Measurements from ENCODE around the gene MTX2. TPM values are rescaled to one million over a fixed set of nuclear protein-coding genes. Genes with fewer than 3 reads are reported as not detected.

MTX2 gene
- total and polyA plus RNA-seq, 9 of the 15 experiments (the other 6 are each of a cell fraction or from before 2014, with no cell fraction given), result 38.1 to 170 (median 88.0) TPM

GRCh38 chr2:176283291-176284068 is 14.2 kb downstream of the MTX2 start:
- H3K4me3 ChIP-seq, result no peak overlapping the region
- no peaks in the 10 kb centered on the region for H3K27me3 ChIP-seq (ENCODE audit: control insufficient read depth in 2 of 2, insufficient read depth in 2 of 2, low read length in 2 of 2)
- CTCF ChIA-PET (ENCODE audit: low intra/inter-chr PET ratio), result no interaction called here
- H3K9me3 ChIP-seq (replicated peaks; ENCODE audit: control insufficient read depth, insufficient read depth, low read depth, low read length), result no peaks in the 10 kb centered on the region
- intact Hi-C loops (cut with micrococcal nuclease), result no loop called here
- FAIRE-seq, result no peak
- in situ Hi-C loops (cut with MboI), result no loop called here
- no peak overlapping the region for H3K27ac ChIP-seq (ENCODE audit: extremely low read depth, low read depth, low read length)
- ATAC-seq, result no peak
- no TSS peak for BruUV-seq (replicated peaks)
- no peaks in the 10 kb centered on the region for H3K9me1 ChIP-seq (ENCODE audit: control insufficient read depth, insufficient read depth, low read length)
- DNase-seq (ENCODE audit: extremely low read depth in 1 of 4, low spot score in 3 of 4), result no peak
- no peak overlapping the region for H2AFZ ChIP-seq (ENCODE audit: low read depth, low read length)
- H3K4me2 ChIP-seq (ENCODE audit: insufficient read depth, low read length), result no peak overlapping the region
- TF ChIP-seq TEAD1 (CRISPR knock-in tag; IDR thresholded peaks at IDR 0.05), result no peak
- TF ChIP-seq E2F3 (CRISPR knock-in tag; IDR thresholded peaks at IDR 0.05), result no peak
- no peak for TF ChIP-seq ZNF316 (IDR thresholded peaks at IDR 0.05)
- peaks cover 19% of the 10 kb centered on the region for H4K20me1 ChIP-seq (replicated peaks; ENCODE audit: control insufficient read depth, insufficient read depth, low read length)
- POLR2A ChIA-PET, result no interaction called here
- no peaks in the 10 kb centered on the region for H3K4me1 ChIP-seq (replicated peaks in 1 of 2; ENCODE audit: control insufficient read depth in 2 of 2, insufficient read depth in 2 of 2, low read length in 2 of 2)
- peaks cover 7% of the 10 kb centered on the region; the same call in 2 of the 3 replicates for H3K36me3 ChIP-seq (ENCODE audit: control insufficient read depth, insufficient read depth, low read length)
- H3K79me2 ChIP-seq (ENCODE audit: control insufficient read depth, insufficient read depth, low read length), result peaks cover 98% of the 10 kb centered on the region
- H3K9ac ChIP-seq (ENCODE audit: insufficient read depth in 1 of 2, low read depth in 2 of 2, low read length in 2 of 2), result no peak overlapping the region
- WGBS (ENCODE audit: insufficient coverage, low coverage, missing lambda C conversion rate), result 86% methylated on average over 1 of the region's 1 CpG

- Histone ChIP-seq H3K9ac (ENCODE audit: insufficient read depth in 1 of 2, low read depth in 2 of 2, low read length in 2 of 2) (no peak overlapping the region), H3K4me3 (no peak overlapping the region), H3K4me2 (ENCODE audit: insufficient read depth, low read length) (no peak overlapping the region), H2AFZ (ENCODE audit: low read depth, low read length) (no peak overlapping the region), H3K79me2 (ENCODE audit: control insufficient read depth, insufficient read depth, low read length) (peaks cover 98% of the 10 kb centered on the region), H3K27me3 (ENCODE audit: control insufficient read depth in 2 of 2, insufficient read depth in 2 of 2, low read length in 2 of 2) (no peaks in the 10 kb centered on the region), H3K9me3 (replicated peaks; ENCODE audit: control insufficient read depth, insufficient read depth, low read depth, low read length) (no peaks in the 10 kb centered on the region), H3K36me3 (ENCODE audit: control insufficient read depth, insufficient read depth, low read length) (peaks cover 9% of the 10 kb centered on the region; the same call in 2 of the 3 replicates), H3K27ac (ENCODE audit: extremely low read depth, low read depth, low read length) (no peak overlapping the region), H3K9me1 (ENCODE audit: control insufficient read depth, insufficient read depth, low read length) (no peaks in the 10 kb centered on the region), H4K20me1 (replicated peaks; ENCODE audit: control insufficient read depth, insufficient read depth, low read length) (peaks cover 20% of the 10 kb centered on the region), H3K4me1 (replicated peaks in 1 of 2; ENCODE audit: control insufficient read depth in 2 of 2, insufficient read depth in 2 of 2, low read length in 2 of 2) (no peaks in the 10 kb centered on the region)
- no TSS peak for BruUV-seq (replicated peaks)
- DNase-seq (ENCODE audit: extremely low read depth in 1 of 4, low spot score in 3 of 4) (peak in 2 of 4 experiments; percentile 28 to 29), FAIRE-seq (no peak), ATAC-seq (no peak)
- 87% methylated on average over 1 of the region's 1 CpG for WGBS (ENCODE audit: insufficient coverage, low coverage, missing lambda C conversion rate)
- ChIA-PET CTCF (ENCODE audit: low intra/inter-chr PET ratio) (no interaction called here), POLR2A (interaction anchor here (0.7 kb wide), 1 partner anchor 33 kb away, joined by 3 read pairs; no protein-coding TSS in a partner anchor)
- intact Hi-C loops (cut with micrococcal nuclease) (no loop called here), in situ Hi-C loops (cut with MboI) (no loop called here)
- TF ChIP-seq CBFA2T3 (IDR thresholded peaks at IDR 0.05) (peak; percentile 20; the same call in 1 of the 2 replicates), OTX1 (CRISPR knock-in tag; IDR thresholded peaks at IDR 0.05) (no peak), SOX6 (IDR thresholded peaks at IDR 0.05) (peak; percentile 19; the same call in 1 of the 2 replicates)
Measured at GRCh38 chr2:176284461-176285049, 15.3 kb downstream of the MTX2 start.

Measured in K562 (cell line).